ENCODE results near the gene MED29.

MED29 gene

GRCh38 chr19:39433480-39434079 lies 42.4 kb downstream of the MED29 start:
- DNase-seq: no peak

GRCh38 chr19:39434123-39435076 lies 43.2 kb downstream of the MED29 start:
- no peak for DNase-seq

GRCh38 chr19:39435499-39436349 lies 44.5 kb downstream of the MED29 start, which contains the start of gene RPS16:
Gene RPS16, minus strand, starts transcription at chr19:39435949. Its CDS starts 54 bp downstream, at chr19:39435895.
- DNase-seq: peak; percentile 73

- DNase-seq: no peak
Observed at GRCh38 chr19:39436350-39436716, 45.2 kb downstream of the MED29 start.

- DNase-seq: no peak
Observed at GRCh38 chr19:39438270-39438934, 47.2 kb downstream of the MED29 start.

- no peak for DNase-seq
Observed at GRCh38 chr19:39444598-39445195, 53.5 kb downstream of the MED29 start.

- peak; percentile 61 for DNase-seq
Observed at GRCh38 chr19:39445196-39446111, 54.3 kb downstream of the MED29 start, which contains the start of gene SUPT5H. Gene SUPT5H, plus strand, starts transcription at chr19:39445582. Its CDS starts 309 bp downstream, at chr19:39445891.

- DNase-seq: no peak
Observed at GRCh38 chr19:39446365-39447084, 55.3 kb downstream of the MED29 start.

- no peak for DNase-seq
Observed at GRCh38 chr19:39448271-39448670, 57.1 kb downstream of the MED29 start.

GRCh38 chr19:39449116-39449797 lies 58.1 kb downstream of the MED29 start:
- no peak for DNase-seq
